CD14-positive monocyte (primary cell): ENCODE data around the gene EXOC4. TPM values are rescaled to one million over a fixed set of nuclear protein-coding genes. Genes with fewer than 3 reads are reported as not detected.

Source experiments
- DNase-seq, 3 donors: peaks; one replicate each; pipeline ENCODE4 v3.0.0-alpha.2; 2011 to 2022
- H2AFZ ChIP-seq: 2 replicates; pipeline ENCODE4 v1.6.0; 2012; ENCODE audit warnings: mild to moderate bottlenecking, low read depth, low read length, inconsistent platforms; ENCODE audit not compliant: insufficient read depth, poor library complexity, severe bottlenecking
- H3K27ac ChIP-seq, 2 donors: 1 replicate in 1 of 2; 2 replicates in 1 of 2; pipeline ENCODE4 v1.5.1; 2012 to 2013; ENCODE audit warnings: low read length in 2 of 2, control low read depth in 1 of 2, inconsistent platforms in 1 of 2, low read depth in 1 of 2, mild to moderate bottlenecking in 1 of 2
- H3K27me3 ChIP-seq, 2 donors: one replicate each; pipeline versions ENCODE4 v1.6.0 to v1.6.1; 2011 to 2013; ENCODE audit warnings: low read length in 2 of 2; ENCODE audit not compliant: control insufficient read depth in 2 of 2, insufficient read depth in 2 of 2
- H3K36me3 ChIP-seq, 2 donors: replicated peaks in 1 of 2; 1 replicate in 1 of 2; 2 replicates in 1 of 2; pipeline versions ENCODE4 v1.5.1 to v1.6.1; 2012 to 2013; ENCODE audit warnings: low read length in 2 of 2, control low read depth in 1 of 2, inconsistent platforms in 1 of 2, mild to moderate bottlenecking in 1 of 2; ENCODE audit not compliant: insufficient read depth in 2 of 2, control insufficient read depth in 1 of 2
- H3K4me1 ChIP-seq, 2 donors: 1 replicate in 1 of 2; 2 replicates in 1 of 2; pipeline versions ENCODE4 v1.5.1 to v1.6.1; 2012 to 2013; ENCODE audit warnings: low read length in 2 of 2, control low read depth in 1 of 2, inconsistent platforms in 1 of 2, mild to moderate bottlenecking in 1 of 2, moderate library complexity in 1 of 2; ENCODE audit not compliant: insufficient read depth in 2 of 2, control insufficient read depth in 1 of 2
- H3K4me2 ChIP-seq: replicated peaks from 2 replicates; pipeline ENCODE3; 2012; ENCODE audit warnings: low read length, moderate library complexity, mild to moderate bottlenecking; ENCODE audit not compliant: poor library complexity, severe bottlenecking; ENCODE audit errors: extremely low read depth
- H3K4me3 ChIP-seq, 3 experiments: fragments of 200-600 bp in 1 of 3; sonication (generic) in 1 of 3; replicated peaks in 1 of 3; 1 replicate in 2 of 3; 2 replicates in 1 of 3; pipeline ENCODE4 v1.5.1; 2011 to 2013; ENCODE audit warnings: low read length in 3 of 3, mild to moderate bottlenecking in 3 of 3, control low read depth in 2 of 3, low read depth in 2 of 3, inconsistent platforms in 1 of 3, moderate library complexity in 1 of 3
- H3K79me2 ChIP-seq: 2 replicates; pipeline ENCODE4 v1.6.0; 2012; ENCODE audit warnings: mild to moderate bottlenecking, control low read depth, inconsistent platforms, low read length, moderate library complexity; ENCODE audit not compliant: insufficient read depth
- H3K9ac ChIP-seq: 2 replicates; pipeline ENCODE4 v1.6.0; 2017; ENCODE audit warnings: low read length, mild to moderate bottlenecking; ENCODE audit not compliant: insufficient read depth, poor library complexity, severe bottlenecking
- H3K9me3 ChIP-seq, 2 donors: replicated peaks in 1 of 2; 1 replicate in 1 of 2; 2 replicates in 1 of 2; pipeline versions ENCODE4 v1.5.1 to v1.6.1; 2012 to 2013; ENCODE audit warnings: low read length in 2 of 2, control low read depth in 1 of 2; ENCODE audit not compliant: control insufficient read depth in 1 of 2, insufficient read depth in 1 of 2
- H4K20me1 ChIP-seq: 2 replicates; pipeline ENCODE4 v1.6.0; 2012; ENCODE audit warnings: mild to moderate bottlenecking, low read length, control low read depth, moderate library complexity; ENCODE audit not compliant: insufficient read depth
- H3K27ac Mint-ChIP-seq, 7 donors: one replicate each; pipeline ENCODE4 v1.8.0; 2020; ENCODE audit warnings: mild to moderate bottlenecking in 7 of 7, mixed read lengths in 7 of 7, moderate library complexity in 6 of 7, inconsistent platforms in 2 of 7
- H3K27me3 Mint-ChIP-seq, 3 donors: one replicate each; pipeline ENCODE4 v1.8.0; 2021 to 2022; ENCODE audit warnings: low read depth in 3 of 3, mild to moderate bottlenecking in 3 of 3, mixed read lengths in 3 of 3, moderate library complexity in 3 of 3, inconsistent platforms in 1 of 3
- H3K36me3 Mint-ChIP-seq, 2 donors: one replicate each; pipeline ENCODE4 v1.8.0; 2020; ENCODE audit warnings: mixed read lengths in 2 of 2, inconsistent platforms in 1 of 2, mild to moderate bottlenecking in 1 of 2
- H3K4me1 Mint-ChIP-seq: one replicate; pipeline ENCODE4 v1.8.0; 2020; ENCODE audit warnings: mild to moderate bottlenecking, mixed read lengths
- H3K4me3 Mint-ChIP-seq, 2 donors: one replicate each; pipeline ENCODE4 v1.8.0; 2020; ENCODE audit warnings: mild to moderate bottlenecking in 2 of 2, mixed read lengths in 2 of 2, moderate library complexity in 1 of 2
- H3K9me3 Mint-ChIP-seq, 7 donors: one replicate each; pipeline ENCODE4 v1.8.0; 2020 to 2022; ENCODE audit warnings: mixed read lengths in 7 of 7, mild to moderate bottlenecking in 6 of 7, moderate library complexity in 6 of 7, inconsistent platforms in 2 of 7
- WGBS: methylation state at CpG from one replicate; pipeline ENCODE4 v1.1.5; 2013; ENCODE audit warnings: missing lambda C conversion rate; ENCODE audit not compliant: insufficient coverage; 5-methylcytosine and 5-hydroxymethylcytosine counted together
- intact Hi-C, 2 donors: fragments of 100-400 bp; cut with micrococcal nuclease; formaldehyde crosslinking; loops; one replicate each; pipeline versions ENCODE4 v1.15.0 to v1.15.1; 2023
- polyA plus RNA-seq, 3 donors: library from polyadenylated mRNA; depleted of rRNA in 1 of 3; unstranded in 2 of 3; stranded (reverse) in 1 of 3; fragments of 300-500 nt in 2 of 3; fragments of >200 nt in 1 of 3; fragmentation: Illumina TruSeq in 2 of 3; gene quantifications; 1 replicate in 2 of 3; 2 replicates in 1 of 3; pipeline ENCODE4 v1.2.3, GENCODE V29; 2012 to 2021
- TF ChIP-seq, protein P1 (sequence below): fragments of 200-600 bp; IDR thresholded peaks from one replicate; pipeline ENCODE4 v1.8.0; 2022; ENCODE audit warnings: antibody characterized with exemption, mild to moderate bottlenecking

Gene EXOC4
- polyA plus RNA-seq, 3 donors = 20.6 to 22.3 (median 22.3) TPM

GRCh38 chr7:133429371-133429770 lies 176.5 kb downstream of the EXOC4 start:
- peaks cover 2 to 3% of the 10 kb centered on the region in 2 donors for H3K36me3 Mint-ChIP-seq
- peaks cover 0 to 5% (median 0%) of the 10 kb centered on the region in 7 donors for H3K9me3 Mint-ChIP-seq
- H3K79me2 ChIP-seq = no peaks in the 10 kb centered on the region
- H3K27me3 Mint-ChIP-seq = peaks cover 0 to 2% (median 0%) of the 10 kb centered on the region in 3 donors
- H3K36me3 ChIP-seq = no peaks in the 10 kb centered on the region
- no peak overlapping the region for H3K9ac ChIP-seq
- H4K20me1 ChIP-seq = no peaks in the 10 kb centered on the region
- WGBS = no CpG with 5 or more reads among the region's 3 CpGs
- H2AFZ ChIP-seq = no peak overlapping the region
- H3K27ac ChIP-seq = no peak overlapping the region
- H3K27ac Mint-ChIP-seq = no peak overlapping the region
- H3K27me3 ChIP-seq = no peaks in the 10 kb centered on the region
- TF ChIP-seq, protein P1, sequence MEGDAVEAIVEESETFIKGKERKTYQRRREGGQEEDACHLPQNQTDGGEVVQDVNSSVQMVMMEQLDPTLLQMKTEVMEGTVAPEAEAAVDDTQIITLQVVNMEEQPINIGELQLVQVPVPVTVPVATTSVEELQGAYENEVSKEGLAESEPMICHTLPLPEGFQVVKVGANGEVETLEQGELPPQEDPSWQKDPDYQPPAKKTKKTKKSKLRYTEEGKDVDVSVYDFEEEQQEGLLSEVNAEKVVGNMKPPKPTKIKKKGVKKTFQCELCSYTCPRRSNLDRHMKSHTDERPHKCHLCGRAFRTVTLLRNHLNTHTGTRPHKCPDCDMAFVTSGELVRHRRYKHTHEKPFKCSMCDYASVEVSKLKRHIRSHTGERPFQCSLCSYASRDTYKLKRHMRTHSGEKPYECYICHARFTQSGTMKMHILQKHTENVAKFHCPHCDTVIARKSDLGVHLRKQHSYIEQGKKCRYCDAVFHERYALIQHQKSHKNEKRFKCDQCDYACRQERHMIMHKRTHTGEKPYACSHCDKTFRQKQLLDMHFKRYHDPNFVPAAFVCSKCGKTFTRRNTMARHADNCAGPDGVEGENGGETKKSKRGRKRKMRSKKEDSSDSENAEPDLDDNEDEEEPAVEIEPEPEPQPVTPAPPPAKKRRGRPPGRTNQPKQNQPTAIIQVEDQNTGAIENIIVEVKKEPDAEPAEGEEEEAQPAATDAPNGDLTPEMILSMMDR = no peak
- intact Hi-C loops = no loop called here
- no peak for DNase-seq
- H3K4me3 Mint-ChIP-seq = no peak overlapping the region
- H3K4me1 ChIP-seq = no peaks in the 10 kb centered on the region
- H3K9me3 ChIP-seq = no peaks in the 10 kb centered on the region
- H3K4me2 ChIP-seq = no peak overlapping the region
- peaks cover 7% of the 10 kb centered on the region for H3K4me1 Mint-ChIP-seq
- no peak overlapping the region for H3K4me3 ChIP-seq

DNA sequence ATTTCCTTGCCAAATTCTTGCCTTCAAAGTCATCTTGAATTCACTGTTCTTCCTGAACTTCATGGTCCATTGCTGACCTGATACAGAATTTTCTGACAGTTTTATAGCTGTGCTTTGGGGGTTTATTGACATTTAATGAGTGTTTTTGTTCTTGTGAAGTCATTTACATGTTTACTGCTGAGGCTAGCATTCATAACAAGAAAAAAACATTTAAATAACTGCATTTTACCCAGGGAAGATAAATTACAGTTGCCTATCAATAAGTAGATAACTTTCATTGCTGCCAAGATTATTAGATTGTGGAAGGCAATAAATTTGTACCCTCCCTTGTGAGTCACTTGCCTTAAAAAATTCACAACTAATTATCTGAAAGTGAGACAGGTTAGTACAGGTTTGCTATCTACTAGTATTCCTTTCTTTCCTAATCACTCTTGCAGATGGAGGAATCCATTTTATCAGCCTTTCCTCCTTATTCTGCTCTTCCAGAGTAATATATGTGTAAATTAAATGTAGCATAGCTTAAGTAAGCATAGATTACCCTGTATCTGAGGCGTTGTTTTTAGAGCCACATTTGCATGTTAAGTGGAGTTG lies 178.4 kb downstream of the EXOC4 start:
- no peaks in the 10 kb centered on the region for H4K20me1 ChIP-seq
- no peaks in the 10 kb centered on the region for H3K36me3 ChIP-seq
- 100% methylated on average over 1 of the region's 1 CpG for whole genome bisulfite sequencing
- no peaks in the 10 kb centered on the region for H3K36me3 Mint-ChIP-seq
- peaks cover 0 to 2% (median 0%) of the 10 kb centered on the region in 3 donors for H3K27me3 Mint-ChIP-seq
- no peak overlapping the region for H3K4me3 ChIP-seq
- no peak overlapping the region for H3K27ac ChIP-seq
- H3K4me2 ChIP-seq = no peak overlapping the region
- H3K27me3 ChIP-seq = no peaks in the 10 kb centered on the region
- peaks cover 8% of the 10 kb centered on the region for H3K4me1 Mint-ChIP-seq
- H3K9me3 ChIP-seq = no peaks in the 10 kb centered on the region
- H3K27ac Mint-ChIP-seq = no peak overlapping the region
- no peak overlapping the region for H3K4me3 Mint-ChIP-seq
- no peak overlapping the region for H3K9ac ChIP-seq
- H3K9me3 Mint-ChIP-seq = peaks cover 0 to 5% (median 0%) of the 10 kb centered on the region in 7 donors
- H2AFZ ChIP-seq = no peak overlapping the region
- TF ChIP-seq, protein P1 = no peak
- intact Hi-C loops = loop anchor here in 1 of 2 donors (5.0 kb wide), 1 partner anchor 1114 kb away; no protein-coding TSS in a partner anchor
- DNase-seq = no peak
- H3K79me2 ChIP-seq = no peaks in the 10 kb centered on the region
- no peaks in the 10 kb centered on the region for H3K4me1 ChIP-seq
